HFFc6 (cell line): ENCODE results near the gene ZNF800. TPM values are rescaled to one million over a fixed set of nuclear protein-coding genes. Genes with fewer than 3 reads are reported as not detected.
"Not testable (repeated sequence)": the region's sequence is repeated elsewhere in the genome, so short reads cannot be mapped to it uniquely, and the experiment has no call there.

Experiments
- DNase-seq: peaks from one replicate; pipeline ENCODE4 v3.0.0-alpha.2; 2018
- H3K27ac Mint-ChIP-seq: 2 replicates; pipeline ENCODE4 v1.8.0; 2020; ENCODE audit warnings: mild to moderate bottlenecking, mixed read lengths
- H3K27me3 Mint-ChIP-seq: 2 replicates; pipeline ENCODE4 v1.8.0; 2021; ENCODE audit warnings: mild to moderate bottlenecking, moderate library complexity, mixed read lengths; ENCODE audit not compliant: insufficient read depth
- H3K36me3 Mint-ChIP-seq: 2 replicates; pipeline ENCODE4 v1.8.0; 2021; ENCODE audit warnings: low read depth, mixed read lengths
- H3K4me1 Mint-ChIP-seq: 2 replicates; pipeline ENCODE4 v1.8.0; 2020; ENCODE audit warnings: low read depth, mixed read lengths
- H3K4me3 Mint-ChIP-seq: 2 replicates; pipeline ENCODE4 v1.8.0; 2020; ENCODE audit warnings: mild to moderate bottlenecking, moderate library complexity, mixed read lengths
- H3K9me3 Mint-ChIP-seq: 2 replicates; pipeline ENCODE4 v1.8.0; 2020; ENCODE audit warnings: mild to moderate bottlenecking, mixed read lengths
- CTCF ChIP-seq: fragments of 200-600 bp; sonication (generic); IDR thresholded peaks from 2 replicates; pipeline ENCODE4 v1.5.0; 2021; ENCODE audit warnings: antibody characterized with exemption, mild to moderate bottlenecking
- long read RNA-seq: library from polyadenylated mRNA; unstranded; transcript quantifications from one replicate; pipeline ENCODE4 v2.0.0, GENCODE V29; 2019
- total RNA-seq, 6 experiments: library from RNA; stranded (reverse); fragmentation: NEBNext Ultra II Directional; extraction: Animal tissue kit (Norgen Biotek cat#: 25700); gene quantifications; 2 replicates in 1 of 6; 3 replicates in 5 of 6; pipeline ENCODE4 v1.2.3, GENCODE V29; 2021

Gene ZNF800
- total RNA-seq = 10 to 100 TPM; 24.3 to 26.7 (median 25.7) TPM
- long read RNA-seq, partial matches to known transcripts = 17 of 24 reads
- long read RNA-seq, other reads (novel, unspliced or antisense) = 4 of 24 reads

GRCh38 chr7:127392566-127393367 is at the start of gene ZNF800:
ZNF800 (minus strand) TSS chr7:127392708; CDS start chr7:127391557, 1,151 bp downstream.
- H3K9me3 Mint-ChIP-seq = no peaks in the 10 kb centered on the region
- peak; percentile 72 for DNase-seq
- peaks cover 10% of the 10 kb centered on the region for H3K27me3 Mint-ChIP-seq
- H3K27ac Mint-ChIP-seq = peak within 1 kb of the TSS; percentile 94
- H3K4me3 Mint-ChIP-seq = peak within 1 kb of the TSS; percentile 94
- H3K4me1 Mint-ChIP-seq = peaks cover 46% of the 10 kb centered on the region
- TF ChIP-seq CTCF = no peak
- peaks cover 35% of the 10 kb centered on the region for H3K36me3 Mint-ChIP-seq

- H3K27ac Mint-ChIP-seq = no peak overlapping the region
- no peak overlapping the region for H3K4me3 Mint-ChIP-seq
- TF ChIP-seq CTCF = no peak
- H3K4me1 Mint-ChIP-seq = peaks cover 28% of the 10 kb centered on the region
- no peaks in the 10 kb centered on the region for H3K36me3 Mint-ChIP-seq
- peaks cover 5% of the 10 kb centered on the region; the same call in 1 of the 2 replicates for H3K27me3 Mint-ChIP-seq
- no peaks in the 10 kb centered on the region for H3K9me3 Mint-ChIP-seq
- DNase-seq = no peak
These were observed 47.7 kb upstream of the ZNF800 start for GRCh38 chr7:127440206-127440605.

GRCh38 chr7:127438836-127439235 is 46.3 kb upstream of the ZNF800 start:
- H3K27ac Mint-ChIP-seq = peak overlapping the region; percentile 12; the same call in 1 of the 2 replicates

GRCh38 chr7:127437837-127438236 is 45.3 kb upstream of the ZNF800 start:
- no peak for TF ChIP-seq CTCF
- Mint-ChIP-seq H3K27me3 (peaks cover 5% of the 10 kb centered on the region; the same call in 1 of the 2 replicates), H3K9me3 (no peaks in the 10 kb centered on the region), H3K36me3 (no peaks in the 10 kb centered on the region), H3K4me3 (peak overlapping the region; percentile 78), H3K4me1 (peaks cover 28% of the 10 kb centered on the region), H3K27ac (peak overlapping the region; percentile 76)
- peak; percentile 80 for DNase-seq

More at GRCh38 chr7:127438836-127439235, 46.3 kb upstream of the ZNF800 start:
- H3K9me3 Mint-ChIP-seq = no peaks in the 10 kb centered on the region
- H3K36me3 Mint-ChIP-seq = no peaks in the 10 kb centered on the region
- peaks cover 5% of the 10 kb centered on the region; the same call in 1 of the 2 replicates for H3K27me3 Mint-ChIP-seq
- DNase-seq = no peak
- no peak for TF ChIP-seq CTCF
- H3K4me1 Mint-ChIP-seq = peaks cover 28% of the 10 kb centered on the region
- H3K4me3 Mint-ChIP-seq = peak overlapping the region; percentile 78

GRCh38 chr7:127437241-127437640 is 44.7 kb upstream of the ZNF800 start:
- Mint-ChIP-seq H3K27me3 (peaks cover 5% of the 10 kb centered on the region; the same call in 1 of the 2 replicates), H3K4me3 (peak overlapping the region; percentile 44), H3K9me3 (no peaks in the 10 kb centered on the region), H3K4me1 (peaks cover 28% of the 10 kb centered on the region), H3K36me3 (no peaks in the 10 kb centered on the region), H3K27ac (peak overlapping the region; percentile 18; the same call in 1 of the 2 replicates)
- no peak for TF ChIP-seq CTCF
- DNase-seq = no peak

- H3K27me3 Mint-ChIP-seq = peaks cover 13% of the 10 kb centered on the region
- not testable (repeated sequence) for H3K27ac Mint-ChIP-seq, H3K9me3 Mint-ChIP-seq, H3K36me3 Mint-ChIP-seq, H3K4me1 Mint-ChIP-seq, DNase-seq, H3K4me3 Mint-ChIP-seq
These were observed 36.8 kb upstream of the ZNF800 start for GRCh38 chr7:127429281-127429680.
